Amniotic stem cell (primary cell): ENCODE data around the gene HNRNPU.

Source experiments
- DNase-seq: peaks from one replicate; lab custom pipeline; 2025; lab: John Stamatoyannopoulos, UW

HNRNPU gene

GRCh38 chr1:244862699-244863490 lies 1.4 kb downstream of the HNRNPU start:
- peak; percentile 48 for DNase-seq

DNA sequence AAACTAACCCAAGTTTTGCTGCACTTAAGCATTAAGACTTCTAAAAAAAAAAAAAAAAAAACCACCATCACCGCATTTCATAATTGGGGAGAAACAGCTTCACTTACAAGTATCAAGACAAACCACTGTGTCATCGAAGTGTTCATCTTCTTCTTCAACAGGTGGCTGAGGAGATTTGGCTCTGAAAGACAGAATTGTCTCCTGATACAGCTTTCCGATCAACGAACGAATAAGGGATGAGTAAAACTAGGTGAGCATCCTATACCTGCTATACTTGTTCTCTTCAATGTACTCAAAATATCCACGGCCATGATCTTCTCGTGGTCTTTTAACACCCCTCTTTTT lies 2.0 kb downstream of the HNRNPU start:
- no peak for DNase-seq

DNA sequence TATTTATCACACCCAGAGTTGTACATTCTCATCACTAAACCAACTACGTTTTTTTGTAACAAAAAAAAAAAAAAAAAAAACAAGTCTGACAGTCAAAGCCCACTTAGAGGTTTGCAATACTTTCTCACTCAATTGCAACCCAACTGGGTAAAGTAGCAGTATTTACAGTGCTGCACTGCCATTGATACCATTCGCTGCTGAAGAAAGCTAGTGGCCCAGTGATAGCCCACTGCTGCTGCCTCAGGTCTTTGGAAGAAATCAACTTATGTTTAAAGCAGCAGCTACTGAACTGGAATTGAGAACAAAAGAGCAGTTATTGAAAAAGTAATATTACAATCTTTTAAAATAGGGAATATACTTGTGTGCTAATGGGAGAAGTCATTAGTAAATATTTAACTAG lies 2.7 kb downstream of the HNRNPU start:
- no peak for DNase-seq

DNA sequence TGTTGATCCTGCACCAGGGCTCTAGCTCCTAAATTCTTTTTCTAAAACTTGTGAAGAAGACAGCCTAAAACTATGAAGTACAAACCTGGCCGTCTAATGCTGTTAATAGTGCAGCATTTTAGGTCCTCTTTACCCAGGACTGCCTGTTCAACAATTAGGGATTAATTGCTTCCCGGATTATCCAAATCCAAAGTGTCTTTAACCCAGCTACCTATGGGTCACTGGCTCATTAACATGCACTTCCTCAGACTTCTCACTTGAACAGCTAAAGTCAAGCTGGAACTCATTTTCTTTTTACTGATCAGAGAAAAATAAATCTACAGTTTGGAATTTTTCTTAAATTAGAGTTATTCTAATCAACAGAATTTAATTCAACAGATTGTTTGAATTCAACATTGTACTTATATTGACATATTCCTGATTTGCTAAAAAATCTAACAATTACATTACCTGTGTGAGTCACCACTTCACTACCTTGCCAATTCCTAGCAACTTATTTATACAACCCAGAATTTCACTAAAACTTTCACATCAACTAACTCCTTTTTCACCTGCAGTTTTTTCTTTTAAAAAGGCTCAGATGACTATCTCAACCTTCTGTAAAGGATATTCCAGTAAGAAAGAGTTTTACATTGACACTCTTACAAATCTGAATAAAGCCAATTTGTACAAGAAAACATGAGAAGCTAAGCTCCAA lies 3.3 kb downstream of the HNRNPU start:
- no peak for DNase-seq

- no peak for DNase-seq
These were observed 4.3 kb downstream of the HNRNPU start for GRCh38 chr1:244860078-244860477.

DNA sequence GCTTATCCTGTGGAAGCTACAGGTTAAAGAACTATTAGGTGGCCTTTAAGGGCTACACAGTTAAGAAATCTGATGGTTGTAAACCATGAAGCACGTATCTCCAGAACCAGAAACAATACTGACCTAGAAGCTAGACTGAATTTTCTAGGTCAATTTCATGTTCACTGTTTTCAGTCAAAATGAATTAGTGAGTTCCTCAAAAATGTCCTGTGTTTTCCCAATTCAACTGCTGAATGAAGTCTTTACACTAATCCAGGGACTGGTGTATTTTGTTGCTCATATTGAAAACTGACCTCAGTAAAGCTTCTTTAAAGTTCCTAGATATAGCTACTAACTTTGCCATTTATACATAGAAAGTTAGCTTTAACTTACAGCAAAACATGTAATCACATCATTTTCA lies 6.0 kb downstream of the HNRNPU start:
- DNase-seq: no peak

DNA sequence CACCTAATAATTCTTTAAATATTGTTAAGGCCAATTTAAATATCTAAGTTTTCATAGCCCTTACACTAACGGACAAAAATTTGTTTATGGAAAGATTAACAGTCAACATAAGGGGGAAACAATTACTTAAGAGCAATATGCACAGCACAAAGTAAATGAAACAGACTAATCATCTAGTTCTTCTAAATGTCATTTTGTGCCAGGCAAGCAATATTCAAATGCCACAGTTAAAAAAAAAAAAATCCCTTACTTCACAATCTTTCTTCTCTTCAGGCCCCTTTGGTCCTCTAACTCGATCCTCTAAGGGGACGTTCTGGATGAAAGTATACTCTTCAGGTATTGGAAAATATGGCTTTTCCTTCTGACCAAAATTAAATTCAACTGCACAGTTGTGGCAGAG lies 6.6 kb downstream of the HNRNPU start:
- no peak for DNase-seq

DNA sequence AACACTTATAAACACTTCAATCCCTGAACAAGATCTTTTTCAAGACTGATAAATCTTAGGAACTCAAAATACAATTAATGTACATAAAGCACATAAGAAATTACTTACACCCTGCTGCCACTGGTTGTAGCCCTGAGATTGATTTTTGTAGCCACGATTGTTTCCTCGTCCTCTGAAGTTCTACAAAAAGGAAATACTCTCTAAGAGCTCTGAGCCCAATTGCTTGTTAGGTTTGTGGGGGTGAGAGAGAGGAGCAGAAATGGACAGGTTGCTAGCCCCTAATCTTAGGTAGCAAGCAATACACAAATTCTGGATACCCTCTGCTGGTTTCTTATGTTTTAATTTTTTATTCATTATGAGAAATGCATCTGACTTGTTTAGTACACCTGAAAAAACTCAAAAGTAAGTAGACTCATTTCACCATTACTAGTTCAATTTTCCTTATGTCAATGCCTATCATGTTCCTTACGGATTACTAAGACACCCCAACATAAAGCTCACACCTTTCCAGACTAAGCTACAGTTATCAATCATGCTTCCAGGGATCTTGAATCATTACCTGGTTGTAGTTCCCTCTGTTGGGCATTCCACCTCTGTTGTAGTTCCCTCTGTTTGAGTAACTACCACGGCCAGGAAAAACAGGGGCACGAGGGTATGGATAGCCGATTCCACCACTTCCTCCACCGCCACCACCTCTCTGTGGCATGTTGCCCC lies 9.3 kb downstream of the HNRNPU start:
- DNase-seq: no peak

DNA sequence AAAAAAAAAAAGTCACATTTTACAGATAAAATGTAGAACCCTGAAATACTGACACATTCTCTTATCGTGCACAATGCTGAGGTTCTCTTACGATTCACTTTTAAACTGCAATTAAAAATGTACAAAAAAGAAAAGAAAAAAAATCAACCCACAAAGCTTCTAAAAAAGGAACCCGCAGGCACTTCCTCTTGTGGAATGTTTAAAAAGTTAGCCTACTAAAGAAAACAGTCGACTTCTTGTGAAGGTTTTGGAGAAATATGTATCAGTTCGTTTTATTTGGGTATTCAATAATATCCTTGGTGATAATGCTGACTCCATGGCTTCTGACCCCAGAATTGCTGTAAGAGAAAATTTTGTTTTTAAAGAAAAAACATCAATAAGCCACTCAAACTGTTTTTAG lies 10.2 kb downstream of the HNRNPU start:
- no peak for DNase-seq

GRCh38 chr1:244852694-244853093 lies 11.6 kb downstream of the HNRNPU start:
- DNase-seq: no peak

DNA sequence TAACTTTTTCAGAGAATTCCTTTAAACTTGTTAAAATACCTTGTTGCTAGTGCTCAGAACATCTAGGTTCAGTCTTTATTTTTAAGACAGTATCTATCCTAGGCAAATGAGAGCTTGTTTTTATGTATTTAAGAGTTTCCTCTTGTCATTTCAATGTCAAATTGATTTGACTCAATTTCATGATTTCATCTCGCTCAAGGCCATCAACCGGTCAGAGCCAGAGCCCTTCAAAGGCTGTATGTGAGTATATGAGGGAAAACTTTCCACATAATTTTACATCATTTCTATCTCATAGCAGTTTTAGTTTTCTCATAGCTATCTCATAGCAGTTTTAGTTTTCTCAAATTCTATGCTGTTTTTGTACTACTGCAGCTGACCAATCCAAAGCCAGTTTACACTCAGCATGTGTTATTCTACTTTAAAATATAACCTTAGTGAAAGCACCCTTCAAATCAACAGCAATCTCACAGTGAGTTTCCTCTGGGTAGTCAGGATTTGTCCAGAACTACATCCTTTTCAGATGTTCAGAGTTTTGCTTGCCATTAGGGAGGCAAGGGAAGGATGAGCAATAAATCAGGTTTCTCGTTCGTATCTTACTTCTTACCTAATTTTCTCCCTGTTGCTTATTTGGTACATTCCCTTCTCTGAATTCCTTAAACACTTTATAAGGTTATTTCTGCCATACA lies 12.7 kb downstream of the HNRNPU start:
- no peak for DNase-seq

GRCh38 chr1:244850896-244851295 lies 13.4 kb downstream of the HNRNPU start:
- DNase-seq: no peak

DNA sequence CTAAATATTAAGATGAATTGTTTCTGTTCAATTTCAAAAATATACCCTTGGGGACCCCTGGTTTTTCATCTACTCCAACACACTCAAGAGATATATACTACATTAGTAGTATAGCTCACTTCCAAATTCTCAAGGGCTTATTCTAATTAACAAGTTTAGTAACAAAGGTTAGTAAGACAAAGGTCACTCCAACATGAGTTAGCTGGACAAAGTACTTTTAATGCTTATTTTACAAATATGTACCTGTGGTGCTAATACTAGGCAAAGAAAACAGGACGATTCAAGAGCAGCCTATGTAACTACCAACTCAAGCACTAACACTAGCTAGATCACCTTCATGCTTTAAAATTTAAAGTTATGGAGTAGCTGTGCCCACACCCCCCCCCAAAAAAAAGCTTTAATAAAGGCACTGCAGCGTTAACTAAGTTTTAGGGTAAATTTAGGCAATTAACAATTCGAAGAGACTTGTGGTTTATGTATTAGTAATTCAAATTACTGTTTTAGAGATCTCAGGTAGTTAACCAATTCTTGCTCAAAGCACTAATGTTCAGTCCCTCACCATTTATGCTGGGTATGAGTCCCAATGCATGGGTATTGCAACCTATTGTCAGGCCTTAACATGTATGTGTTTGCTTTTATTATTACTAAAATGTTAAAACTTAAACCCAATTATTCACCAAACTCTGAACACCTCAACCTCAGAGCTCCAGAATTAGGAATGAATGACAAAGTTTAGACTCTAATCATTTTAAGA lies 14.1 kb downstream of the HNRNPU start:
- no peak for DNase-seq

GRCh38 chr1:244849189-244849866 lies 15.0 kb downstream of the HNRNPU start:
- DNase-seq: no peak

GRCh38 chr1:244846653-244847052 lies 17.7 kb downstream of the HNRNPU start:
- DNase-seq: no peak

DNA sequence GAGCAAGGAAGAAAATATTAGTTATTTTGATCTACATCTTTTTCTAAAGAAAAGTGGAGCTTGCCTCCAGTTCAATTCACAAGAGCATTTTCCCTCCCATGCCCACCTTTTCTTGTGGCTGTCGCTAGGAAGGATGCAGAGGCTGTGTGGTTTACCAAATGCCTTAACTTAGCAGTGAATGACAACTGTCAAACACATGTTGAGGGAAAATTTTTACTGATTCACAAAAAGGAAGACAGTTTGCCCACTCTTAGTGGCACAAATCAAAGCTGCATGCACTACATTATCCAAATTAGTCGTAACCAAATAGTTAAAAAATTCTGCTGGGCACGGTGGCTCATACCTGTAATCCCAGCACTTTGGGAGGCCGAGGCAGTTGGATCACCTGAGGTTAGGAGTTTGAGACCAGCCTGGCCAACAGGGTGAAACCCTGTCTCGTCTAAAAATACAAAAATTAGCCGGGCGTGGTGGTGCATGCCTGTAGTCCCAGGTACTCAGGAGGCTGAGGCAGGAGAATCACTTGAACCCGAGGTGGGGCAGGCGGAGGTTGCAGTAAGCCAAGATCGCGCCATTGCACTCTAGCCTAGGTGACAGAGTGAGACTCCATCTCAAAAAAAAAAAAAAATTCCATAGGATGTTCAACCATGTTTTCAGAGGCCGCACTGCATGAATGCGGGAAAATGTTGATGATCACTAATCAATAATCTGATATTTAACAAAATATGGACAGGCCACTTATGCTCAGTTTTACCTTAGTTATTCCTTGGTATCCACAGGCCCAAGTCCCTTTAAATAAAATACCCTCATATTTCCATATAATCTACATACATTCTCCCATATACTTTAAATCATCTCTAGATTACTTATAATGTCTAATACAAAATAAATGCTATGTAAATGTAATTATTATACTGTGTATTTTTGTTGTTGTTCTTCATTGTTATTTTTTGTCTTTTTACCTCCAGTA lies 19.9 kb downstream of the HNRNPU start:
- no peak for DNase-seq

GRCh38 chr1:244843148-244843978 lies 21.0 kb downstream of the HNRNPU start:
- no peak for DNase-seq

DNA sequence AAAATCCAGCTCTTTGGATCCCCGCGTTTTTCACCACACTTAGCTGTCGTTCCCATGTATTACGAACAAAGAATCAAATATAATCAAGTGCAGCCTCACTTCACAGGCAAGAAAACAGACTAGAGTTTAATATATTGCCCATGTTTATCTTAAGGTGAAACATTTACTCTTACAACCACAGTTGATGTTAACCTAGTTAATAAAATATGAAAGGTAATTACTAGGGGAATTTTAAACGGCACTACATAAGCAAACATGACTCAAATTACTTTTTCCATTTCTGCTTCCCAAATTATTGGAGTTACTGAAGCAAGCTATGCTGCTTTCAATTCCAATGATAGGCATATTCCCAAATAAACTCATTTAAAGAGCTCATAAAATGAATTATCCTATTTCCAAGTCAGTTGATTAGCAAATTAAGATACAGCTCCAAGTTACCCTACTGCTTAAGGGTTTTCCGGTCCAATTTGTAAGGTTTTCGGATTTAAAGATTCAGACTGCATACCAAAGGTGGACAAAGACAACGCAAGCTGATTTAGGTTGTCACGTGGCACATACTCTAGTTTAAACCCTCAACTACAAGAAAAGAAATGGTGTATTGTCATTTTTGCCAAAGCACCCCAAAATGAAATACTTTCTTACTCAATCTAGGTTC lies 22.9 kb downstream of the HNRNPU start:
- no peak for DNase-seq
